ENCODE measurements around the gene CACNA1C.

CACNA1C gene

GRCh38 chr12:2641207-2641606, 588.4 kb downstream of the CACNA1C start:
- DNase-seq = no peak

- no peak for DNase-seq
Observed at GRCh38 chr12:2641761-2642160, 589.0 kb downstream of the CACNA1C start.

GRCh38 chr12:2642176-2642892, 589.5 kb downstream of the CACNA1C start:
- no peak for DNase-seq

- no peak for DNase-seq
Observed at GRCh38 chr12:2642896-2643425, 590.2 kb downstream of the CACNA1C start.

GRCh38 chr12:2643576-2644135, 590.9 kb downstream of the CACNA1C start:
- DNase-seq = no peak

GRCh38 chr12:2644683-2645405, 592.1 kb downstream of the CACNA1C start:
- no peak for DNase-seq

GRCh38 chr12:2645460-2645859, 592.7 kb downstream of the CACNA1C start:
- no peak for DNase-seq

GRCh38 chr12:2646341-2646740, 593.6 kb downstream of the CACNA1C start:
- no peak for DNase-seq

GRCh38 chr12:2647186-2647585, 594.4 kb downstream of the CACNA1C start:
- DNase-seq = no peak

GRCh38 chr12:2648406-2648805, 595.6 kb downstream of the CACNA1C start:
- no peak for DNase-seq

- DNase-seq = no peak
Observed at GRCh38 chr12:2649201-2650030, 596.6 kb downstream of the CACNA1C start.

GRCh38 chr12:2650261-2651067, 597.7 kb downstream of the CACNA1C start:
- DNase-seq = no peak

GRCh38 chr12:2651068-2651965, 598.5 kb downstream of the CACNA1C start:
- no peak for DNase-seq

GRCh38 chr12:2652011-2652400, 599.2 kb downstream of the CACNA1C start:
- no peak for DNase-seq

GRCh38 chr12:2652401-2653081, 599.8 kb downstream of the CACNA1C start:
- no peak for DNase-seq

GRCh38 chr12:2653461-2653965, 600.7 kb downstream of the CACNA1C start:
- DNase-seq = no peak

GRCh38 chr12:2654311-2654710, 601.5 kb downstream of the CACNA1C start:
- DNase-seq = no peak

GRCh38 chr12:2654741-2655140, 602.0 kb downstream of the CACNA1C start:
- no peak for DNase-seq

- DNase-seq = no peak
Observed at GRCh38 chr12:2662524-2662923, 609.7 kb downstream of the CACNA1C start.
